Measurements from ENCODE around the gene C1orf210.

- no peak for TF ChIP-seq PATZ1 (CRISPR knock-in tag; IDR thresholded peaks at IDR 0.05; ENCODE audit: borderline replicate concordance)
- no peak for TF ChIP-seq ESRRG (CRISPR knock-in tag; IDR thresholded peaks at IDR 0.05)
- no peak for TF ChIP-seq GLIS3 (CRISPR knock-in tag; IDR thresholded peaks at IDR 0.05)
- no peak for TF ChIP-seq RARB (CRISPR knock-in tag; IDR thresholded peaks at IDR 0.05)
- no peak for TF ChIP-seq CREB5 (CRISPR knock-in tag; IDR thresholded peaks at IDR 0.05; ENCODE audit: low read depth)
- TF ChIP-seq ZFP3 (CRISPR knock-in tag; IDR thresholded peaks at IDR 0.05), result no peak
- TF ChIP-seq CSRNP3 (CRISPR knock-in tag; IDR thresholded peaks at IDR 0.05), result no peak
- no peak for TF ChIP-seq ZC3H10 (CRISPR knock-in tag; IDR thresholded peaks at IDR 0.05)
- no peak for TF ChIP-seq TCF4 (CRISPR knock-in tag; IDR thresholded peaks at IDR 0.05; ENCODE audit: borderline replicate concordance)
- TF ChIP-seq ZNF8 (CRISPR knock-in tag; IDR thresholded peaks at IDR 0.05), result no peak
- TF ChIP-seq POU6F1 (CRISPR knock-in tag; IDR thresholded peaks at IDR 0.05; ENCODE audit: borderline replicate concordance, low read depth), result no peak
- TF ChIP-seq ZNF70 (CRISPR knock-in tag; IDR thresholded peaks at IDR 0.05), result no peak
- no peak for TF ChIP-seq ZFP30 (CRISPR knock-in tag; IDR thresholded peaks at IDR 0.05)
Observed at GRCh38 chr1:43267291-43267805, 18.0 kb downstream of the C1orf210 start.
